Endothelial cell of umbilical vein (primary cell): Measurements from ENCODE around the gene METRNL. TPM values are rescaled to one million over a fixed set of nuclear protein-coding genes. Genes with fewer than 3 reads are reported as not detected.

Experiments
- BruUV-seq: library from RNA; stranded (reverse); fragments of 400-500 nt; replicated peaks from 2 replicates; lab custom pipeline; 2021; lab: Mats Ljungman, UMichigan
- CTCF ChIA-PET: fragments of 300-600, 350-600 bp; sonication (Branson Sonifier 250); formaldehyde crosslinking; loops from one replicate; lab custom pipeline; 2021; ENCODE audit warnings: antibody characterized with exemption, inconsistent platforms; lab: Charles Lee
- POLR2A ChIA-PET: fragments of 300-600, 350-600 bp; sonication (Branson Sonifier 250); formaldehyde crosslinking; loops from one replicate; lab custom pipeline; 2021; ENCODE audit warnings: antibody characterized with exemption, inconsistent platforms; lab: Charles Lee
- DNase-seq: peaks from one replicate; pipeline ENCODE4 v3.0.0-alpha.2; 2011; ENCODE audit warnings: low read depth, low spot score
- FAIRE-seq: peaks from 2 replicates; lab custom pipeline; 2011; peaks lifted over from hg19 to GRCh38; lab: Jason Lieb, UNC
- H2AFZ ChIP-seq: 2 replicates; pipeline ENCODE4 v1.6.0; 2012; ENCODE audit warnings: low read depth, low read length, control low read depth, inconsistent platforms
- H3K27ac ChIP-seq: 2 replicates; pipeline ENCODE4 v1.5.1; 2011; ENCODE audit warnings: low read depth, mild to moderate bottlenecking, control low read depth, low read length, moderate library complexity; ENCODE audit not compliant: insufficient read depth
- H3K27me3 ChIP-seq, 2 experiments: 2 replicates each; pipeline versions ENCODE4 v1.6.0 to v1.6.1; 2011; ENCODE audit warnings: low read length in 2 of 2, mixed read lengths in 1 of 2; ENCODE audit not compliant: control insufficient read depth in 2 of 2, insufficient read depth in 2 of 2
- H3K36me3 ChIP-seq, 2 experiments: 2 replicates in 1 of 2; 3 replicates in 1 of 2; pipeline ENCODE4 v1.5.1; 2011; ENCODE audit warnings: low read length in 2 of 2, mild to moderate bottlenecking in 1 of 2, moderate library complexity in 1 of 2; ENCODE audit not compliant: control insufficient read depth in 2 of 2, insufficient read depth in 2 of 2; ENCODE audit errors: extremely low read depth in 1 of 2
- H3K4me1 ChIP-seq: 3 replicates; pipeline ENCODE4 v1.5.1; 2011; ENCODE audit warnings: mild to moderate bottlenecking, low read length; ENCODE audit not compliant: control insufficient read depth, insufficient read depth; ENCODE audit errors: extremely low read depth
- H3K4me2 ChIP-seq: 2 replicates; pipeline ENCODE4 v1.6.1; 2011; ENCODE audit warnings: low read length, control low read depth, mixed read lengths; ENCODE audit not compliant: insufficient read depth
- H3K4me3 ChIP-seq, 3 experiments: fragments of 200-600 bp in 1 of 3; sonication (generic), shearing (Covaris generic) in 1 of 3; replicated peaks in 1 of 3; 2 replicates each; pipeline ENCODE4 v1.5.1; 2011 to 2016; ENCODE audit warnings: control low read depth in 3 of 3, low read length in 3 of 3, mild to moderate bottlenecking in 2 of 3, inconsistent platforms in 1 of 3, low read depth in 1 of 3, moderate library complexity in 1 of 3; ENCODE audit not compliant: insufficient read depth in 1 of 3
- H3K79me2 ChIP-seq: 2 replicates; pipeline ENCODE4 v1.6.0; 2012; ENCODE audit warnings: low read length, inconsistent platforms; ENCODE audit not compliant: control insufficient read depth, insufficient read depth
- H3K9ac ChIP-seq: replicated peaks from 2 replicates; pipeline ENCODE3; 2011; ENCODE audit warnings: low read length, control low read depth; ENCODE audit not compliant: insufficient read depth; ENCODE audit errors: extremely low read depth
- H3K9me1 ChIP-seq: replicated peaks from 3 replicates; pipeline ENCODE4 v1.6.0; 2011; ENCODE audit warnings: mild to moderate bottlenecking, low read length; ENCODE audit not compliant: control insufficient read depth, insufficient read depth; ENCODE audit errors: extremely low read depth
- H3K9me3 ChIP-seq: replicated peaks from 2 replicates; pipeline ENCODE4 v1.5.1; 2012; ENCODE audit warnings: low read length, inconsistent platforms; ENCODE audit not compliant: control insufficient read depth, insufficient read depth
- H4K20me1 ChIP-seq: replicated peaks from 2 replicates; pipeline ENCODE3; 2011; ENCODE audit warnings: mild to moderate bottlenecking, low read length; ENCODE audit not compliant: control insufficient read depth, insufficient read depth; ENCODE audit errors: extremely low read depth
- EZH2 ChIP-seq: IDR thresholded peaks from 2 replicates; pipeline ENCODE4 v1.6.1; 2012; ENCODE audit warnings: borderline replicate concordance, low read depth, mild to moderate bottlenecking, moderate library complexity, low read length, inconsistent platforms; ENCODE audit not compliant: severe bottlenecking
- FOS ChIP-seq: IDR thresholded peaks from 2 replicates; pipeline ENCODE4 v1.6.1; 2011; ENCODE audit warnings: mild to moderate bottlenecking, low read length, moderate library complexity, borderline replicate concordance; ENCODE audit not compliant: insufficient read depth
- GATA2 ChIP-seq: IDR thresholded peaks from 2 replicates; pipeline ENCODE4 v1.7.0; 2011; ENCODE audit warnings: low read depth, mild to moderate bottlenecking, moderate library complexity, mixed read lengths, low read length; ENCODE audit not compliant: insufficient read length, insufficient read depth
- JUN ChIP-seq: IDR thresholded peaks from 2 replicates; pipeline ENCODE4 v1.6.1; 2011; ENCODE audit warnings: borderline replicate concordance, low read depth; ENCODE audit not compliant: insufficient read length, insufficient read depth
- MYC ChIP-seq: IDR thresholded peaks from one replicate; pipeline ENCODE4 v1.6.1; 2011; ENCODE audit warnings: mild to moderate bottlenecking, low read depth, low read length
- POLR2AphosphoS5 ChIP-seq: IDR thresholded peaks from 2 replicates; pipeline ENCODE4 v1.6.1; 2012; ENCODE audit warnings: low read depth, mild to moderate bottlenecking, control low read depth, low read length, moderate library complexity; ENCODE audit not compliant: insufficient read depth
- dilution Hi-C: fragments of 300-500 bp; cut with MboI; formaldehyde crosslinking; loops from one replicate; pipeline ENCODE4 v1.15.0; 2019; ENCODE audit warnings: low sequenced_read_pairs; ENCODE audit not compliant: extremely low pct_ligation_motif_present
- intact Hi-C: fragments of 100-400 bp; cut with micrococcal nuclease; formaldehyde crosslinking; loops from one replicate; pipeline ENCODE4 v1.10.0; 2022
- polyA plus RNA-seq, 4 experiments: library from polyadenylated mRNA; depleted of rRNA in 3 of 4; stranded (reverse) in 3 of 4; unstranded in 1 of 4; fragments of >200 nt; gene quantifications; 2 replicates each; pipeline versions ENCODE4 v1.2.1 to v1.2.3, GENCODE V29; 2011 to 2012; ENCODE audit warnings: missing spikeins in 1 of 4
- total RNA-seq: library from RNA; stranded (reverse); gene quantifications from 2 replicates; pipeline ENCODE4 v1.2.3, GENCODE V29; 2021
- TF ChIP-seq, protein P1 (sequence below), 2 donors: IDR thresholded peaks; 1 replicate in 1 of 2; 2 replicates in 1 of 2; pipeline ENCODE4 v1.5.1; 2011; ENCODE audit warnings: low read length in 2 of 2, mild to moderate bottlenecking in 2 of 2, moderate library complexity in 2 of 2, control low read depth in 1 of 2, inconsistent platforms in 1 of 2, low read depth in 1 of 2; ENCODE audit not compliant: insufficient read depth in 1 of 2; ENCODE audit errors: extremely low read depth in 1 of 2

Gene METRNL
- total and polyA plus RNA-seq, 2 donors (not counting 3 experiments of a cell fraction or from before 2014, with no cell fraction given): 29.5 to 54.4 TPM

DNA sequence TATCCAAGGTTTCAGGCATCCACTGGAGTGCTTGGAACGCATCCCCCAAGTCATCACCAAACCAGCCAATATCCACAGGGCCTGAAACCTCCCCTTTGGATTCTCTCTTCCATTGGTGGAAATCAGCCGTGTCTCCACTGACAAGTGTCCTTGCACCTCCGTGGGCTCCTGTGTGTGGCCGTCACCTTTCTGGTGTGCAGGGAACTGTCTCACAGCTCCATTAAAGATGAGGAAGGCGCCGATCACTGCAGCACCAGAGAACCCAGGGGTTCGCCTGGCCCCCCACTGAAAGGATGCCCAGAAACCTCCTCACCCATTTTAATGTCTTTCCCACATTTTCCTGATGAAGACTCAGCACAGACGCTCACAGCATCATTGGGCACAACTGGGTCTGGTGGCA is 17.8 kb upstream of the METRNL start:
- Histone ChIP-seq H3K9me3 (no peaks in the 10 kb centered on the region), H3K4me3 (no peak overlapping the region), H3K4me2 (no peak overlapping the region), H3K27ac (no peak overlapping the region), H3K9ac (no peak overlapping the region), H3K9me1 (no peaks in the 10 kb centered on the region), H3K27me3 (no peaks in the 10 kb centered on the region), H3K79me2 (no peaks in the 10 kb centered on the region), H3K36me3 (no peaks in the 10 kb centered on the region), H4K20me1 (no peaks in the 10 kb centered on the region), H2AFZ (no peak overlapping the region), H3K4me1 (no peaks in the 10 kb centered on the region)
- TF ChIP-seq JUN (no peak), MYC (no peak), GATA2 (no peak), POLR2AphosphoS5 (no peak), FOS (no peak), EZH2 (no peak)
- TF ChIP-seq, protein P1, sequence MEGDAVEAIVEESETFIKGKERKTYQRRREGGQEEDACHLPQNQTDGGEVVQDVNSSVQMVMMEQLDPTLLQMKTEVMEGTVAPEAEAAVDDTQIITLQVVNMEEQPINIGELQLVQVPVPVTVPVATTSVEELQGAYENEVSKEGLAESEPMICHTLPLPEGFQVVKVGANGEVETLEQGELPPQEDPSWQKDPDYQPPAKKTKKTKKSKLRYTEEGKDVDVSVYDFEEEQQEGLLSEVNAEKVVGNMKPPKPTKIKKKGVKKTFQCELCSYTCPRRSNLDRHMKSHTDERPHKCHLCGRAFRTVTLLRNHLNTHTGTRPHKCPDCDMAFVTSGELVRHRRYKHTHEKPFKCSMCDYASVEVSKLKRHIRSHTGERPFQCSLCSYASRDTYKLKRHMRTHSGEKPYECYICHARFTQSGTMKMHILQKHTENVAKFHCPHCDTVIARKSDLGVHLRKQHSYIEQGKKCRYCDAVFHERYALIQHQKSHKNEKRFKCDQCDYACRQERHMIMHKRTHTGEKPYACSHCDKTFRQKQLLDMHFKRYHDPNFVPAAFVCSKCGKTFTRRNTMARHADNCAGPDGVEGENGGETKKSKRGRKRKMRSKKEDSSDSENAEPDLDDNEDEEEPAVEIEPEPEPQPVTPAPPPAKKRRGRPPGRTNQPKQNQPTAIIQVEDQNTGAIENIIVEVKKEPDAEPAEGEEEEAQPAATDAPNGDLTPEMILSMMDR (IDR thresholded peaks at IDR 0.05; ENCODE audit: extremely low read depth in 1 of 2, insufficient read depth in 1 of 2, low read depth in 1 of 2, low read length in 2 of 2): no peak
- intact Hi-C loops: no loop called here
- FAIRE-seq (no peak), DNase-seq (no peak)
- ChIA-PET CTCF (no interaction called here), POLR2A (no interaction called here)
- dilution Hi-C loops: no loop called here
- BruUV-seq: no TSS peak
